Fibroblast of pulmonary artery (primary cell): ENCODE measurements around the gene FUS.
A peak's percentile ranks its signal among the peaks of the same experiment; 100 is the strongest.
"Not testable (repeated sequence)": the region's sequence is repeated elsewhere in the genome, so short reads cannot be mapped to it uniquely, and the experiment has no call there.

Experiments
- DNase-seq: peaks from one replicate; pipeline ENCODE4 v3.0.0-alpha.2; 2010; ENCODE audit warnings: low read depth
- H3K4me3 ChIP-seq: replicated peaks from 2 replicates; pipeline ENCODE4 v1.5.1; 2011; ENCODE audit warnings: low read depth, mild to moderate bottlenecking, control low read depth, low read length, moderate library complexity
- TF ChIP-seq, protein P1 (sequence below): IDR thresholded peaks from 2 replicates; pipeline ENCODE4 v1.5.1; 2011; ENCODE audit warnings: mild to moderate bottlenecking, control low read depth, low read length, inconsistent platforms; ENCODE audit errors: missing control alignments

The FUS gene

GRCh38 chr16:31157136-31157535 is 22.8 kb upstream of the FUS start:
- DNase-seq = no peak
- TF ChIP-seq, protein P1, sequence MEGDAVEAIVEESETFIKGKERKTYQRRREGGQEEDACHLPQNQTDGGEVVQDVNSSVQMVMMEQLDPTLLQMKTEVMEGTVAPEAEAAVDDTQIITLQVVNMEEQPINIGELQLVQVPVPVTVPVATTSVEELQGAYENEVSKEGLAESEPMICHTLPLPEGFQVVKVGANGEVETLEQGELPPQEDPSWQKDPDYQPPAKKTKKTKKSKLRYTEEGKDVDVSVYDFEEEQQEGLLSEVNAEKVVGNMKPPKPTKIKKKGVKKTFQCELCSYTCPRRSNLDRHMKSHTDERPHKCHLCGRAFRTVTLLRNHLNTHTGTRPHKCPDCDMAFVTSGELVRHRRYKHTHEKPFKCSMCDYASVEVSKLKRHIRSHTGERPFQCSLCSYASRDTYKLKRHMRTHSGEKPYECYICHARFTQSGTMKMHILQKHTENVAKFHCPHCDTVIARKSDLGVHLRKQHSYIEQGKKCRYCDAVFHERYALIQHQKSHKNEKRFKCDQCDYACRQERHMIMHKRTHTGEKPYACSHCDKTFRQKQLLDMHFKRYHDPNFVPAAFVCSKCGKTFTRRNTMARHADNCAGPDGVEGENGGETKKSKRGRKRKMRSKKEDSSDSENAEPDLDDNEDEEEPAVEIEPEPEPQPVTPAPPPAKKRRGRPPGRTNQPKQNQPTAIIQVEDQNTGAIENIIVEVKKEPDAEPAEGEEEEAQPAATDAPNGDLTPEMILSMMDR = no peak
- no peak overlapping the region for H3K4me3 ChIP-seq

GRCh38 chr16:31167315-31167714 is 12.6 kb upstream of the FUS start:
- DNase-seq = no peak
- TF ChIP-seq, protein P1 = no peak

GRCh38 chr16:31168848-31169247 is 11.1 kb upstream of the FUS start:
- no peak overlapping the region for H3K4me3 ChIP-seq
- DNase-seq = no peak
- TF ChIP-seq, protein P1 = no peak

More at GRCh38 chr16:31167315-31167714, 12.6 kb upstream of the FUS start:
- no peak overlapping the region for H3K4me3 ChIP-seq

GRCh38 chr16:31170048-31170447 is 9.9 kb upstream of the FUS start:
- not testable (repeated sequence) for H3K4me3 ChIP-seq, DNase-seq

GRCh38 chr16:31177136-31177535 is 2.8 kb upstream of the FUS start:
- TF ChIP-seq, protein P1 = no peak
- no peak for DNase-seq
- H3K4me3 ChIP-seq = no peak overlapping the region

- TF ChIP-seq, protein P1 = no peak
- no peak for DNase-seq
- peak overlapping the region; percentile 97 for H3K4me3 ChIP-seq
Observed at GRCh38 chr16:31179219-31179746, 656 bp upstream of the FUS start.

DNA sequence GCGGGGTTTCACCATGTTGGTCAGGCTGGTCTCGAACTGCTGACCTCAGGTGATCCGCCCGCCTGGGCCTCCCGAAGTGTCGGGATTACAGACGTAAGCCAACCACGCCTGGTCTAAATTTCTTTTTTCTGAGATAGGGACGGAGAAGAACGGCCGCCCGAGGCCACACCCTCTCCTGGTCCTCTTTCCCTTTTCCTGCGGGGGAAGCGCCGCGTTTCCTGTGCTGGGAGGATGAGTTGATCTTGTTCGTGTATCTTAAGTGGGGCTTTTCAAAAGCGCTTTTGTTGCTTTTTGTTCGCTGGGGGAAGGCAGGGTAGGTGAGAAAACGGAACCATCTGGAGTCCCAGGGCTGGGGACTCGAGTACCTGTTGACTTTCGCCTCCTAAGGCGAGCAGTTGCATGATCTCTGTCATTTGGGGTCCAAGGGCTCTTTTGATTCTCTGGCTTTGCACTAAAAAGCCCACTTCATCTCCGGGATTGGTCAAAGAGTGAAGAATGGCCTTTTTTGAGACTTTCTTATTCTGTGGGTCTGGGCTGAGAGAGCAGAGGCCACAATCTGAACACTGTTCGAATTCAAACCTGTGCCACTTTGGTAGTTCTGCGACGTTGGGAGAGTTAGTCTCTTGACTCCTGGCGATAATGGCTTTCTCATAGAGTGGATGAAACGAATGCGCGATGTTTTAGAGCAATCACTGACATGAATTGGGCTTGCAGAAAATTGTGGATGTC is 1.3 kb downstream of the FUS start:
- peak overlapping the region; percentile 97 for H3K4me3 ChIP-seq
- DNase-seq = peak; percentile 46
- TF ChIP-seq, protein P1 = no peak
